Right ventricle myocardium inferior (tissue), 1 donor: ENCODE data around the gene RMDN2. TPM values are rescaled to one million over a fixed set of nuclear protein-coding genes. Genes with fewer than 3 reads are reported as not detected.
"Not testable (repeated sequence)": the region's sequence is repeated elsewhere in the genome, so short reads cannot be mapped to it uniquely, and the experiment has no call there.

Source experiments
- ATAC-seq: fragments of 200-7000 bp; cut with Tn5 transposase; one replicate; pipeline ENCODE4 v1.9.1; 2020; ENCODE audit warnings: mild to moderate bottlenecking, moderate library complexity
- DNase-seq: peaks from one replicate; pipeline ENCODE4 v3.0.0; 2021; ENCODE audit errors: missing footprints
- intact Hi-C: fragments of 100-400 bp; cut with DNase I; formaldehyde crosslinking; loops from one replicate; pipeline ENCODE4 v1.11.0; 2022
- total RNA-seq: library from RNA; stranded (reverse); fragmentation: NEBNext Ultra II Directional; extraction: Animal tissue kit (Norgen Biotek cat#: 25700); gene quantifications from one replicate; pipeline ENCODE4 v1.2.1, GENCODE V29; 2021
- donor health status: DM: no; HTN: yes; CAD: no; lungs with severe emphysema.

Gene RMDN2
- total RNA-seq, 1 donor from 2014 or later: 5.8 TPM

- intact Hi-C loops: no loop called here
- no peak for DNase-seq
- no peak for ATAC-seq
Observed at GRCh38 chr2:37973615-37974353, 48.7 kb downstream of the RMDN2 start.

- ATAC-seq (no peak), DNase-seq (no peak)
- intact Hi-C loops: no loop called here
Observed at GRCh38 chr2:37975808-37976207, 50.7 kb downstream of the RMDN2 start.

- ATAC-seq (no peak), DNase-seq (no peak)
- intact Hi-C loops: no loop called here
Observed at GRCh38 chr2:37976411-37976810, 51.3 kb downstream of the RMDN2 start.

GRCh38 chr2:37982147-37982582 lies 57.1 kb downstream of the RMDN2 start:
- no peak for DNase-seq
- peak; percentile 39 for ATAC-seq
- intact Hi-C loops: loop anchor here (1.0 to 2.0 kb wide), 2 partner anchors 133 to 292 kb away; no protein-coding TSS in a partner anchor

- intact Hi-C loops: loop anchor here (1.0 to 2.0 kb wide), 2 partner anchors 132 to 291 kb away; no protein-coding TSS in a partner anchor
- ATAC-seq: no peak
- DNase-seq: no peak
Observed at GRCh38 chr2:37982847-37983246, 57.8 kb downstream of the RMDN2 start.

GRCh38 chr2:37983719-37984118 lies 58.6 kb downstream of the RMDN2 start:
- no peak for ATAC-seq
- intact Hi-C loops: loop anchor here (2.0 kb wide), 1 partner anchor 131 kb away; no protein-coding TSS in a partner anchor
- no peak for DNase-seq

- ATAC-seq (no peak), DNase-seq (no peak)
- intact Hi-C loops: no loop called here
Observed at GRCh38 chr2:37984176-37984575, 59.1 kb downstream of the RMDN2 start.

- no peak for ATAC-seq
- DNase-seq: no peak
- intact Hi-C loops: no loop called here
Observed at GRCh38 chr2:37984589-37984988, 59.5 kb downstream of the RMDN2 start.

GRCh38 chr2:37985333-37985732 lies 60.2 kb downstream of the RMDN2 start:
- ATAC-seq (no peak), DNase-seq (no peak)
- intact Hi-C loops: no loop called here

GRCh38 chr2:37987098-37987775 lies 62.1 kb downstream of the RMDN2 start:
- DNase-seq (no peak), ATAC-seq (no peak)
- intact Hi-C loops: no loop called here

- no peak for DNase-seq
- intact Hi-C loops: no loop called here
- ATAC-seq: no peak
Observed at GRCh38 chr2:37992601-37993000, 67.5 kb downstream of the RMDN2 start.

GRCh38 chr2:37993143-37993542 lies 68.1 kb downstream of the RMDN2 start:
- no peak for DNase-seq
- ATAC-seq: no peak
- intact Hi-C loops: no loop called here

- no peak for DNase-seq
- intact Hi-C loops: no loop called here
- ATAC-seq: no peak
Observed at GRCh38 chr2:37997629-37998028, 72.5 kb downstream of the RMDN2 start.

GRCh38 chr2:38000485-38001222 lies 75.6 kb downstream of the RMDN2 start:
- ATAC-seq: no peak
- no peak for DNase-seq
- intact Hi-C loops: no loop called here

- ATAC-seq, intact Hi-C loops, DNase-seq: not testable (repeated sequence)
Observed at GRCh38 chr2:38010187-38010586, 85.1 kb downstream of the RMDN2 start.

GRCh38 chr2:38010995-38011394 lies 85.9 kb downstream of the RMDN2 start:
- no peak for DNase-seq
- ATAC-seq: no peak
- intact Hi-C loops: no loop called here

GRCh38 chr2:38013158-38013752 lies 88.2 kb downstream of the RMDN2 start:
- intact Hi-C loops: no loop called here
- no peak for DNase-seq
- no peak for ATAC-seq

GRCh38 chr2:38016219-38016618 lies 91.1 kb downstream of the RMDN2 start:
- no peak for ATAC-seq
- DNase-seq: no peak
- intact Hi-C loops: no loop called here

GRCh38 chr2:38017836-38018235 lies 92.7 kb downstream of the RMDN2 start:
- intact Hi-C loops: no loop called here
- ATAC-seq: no peak
- DNase-seq: no peak
